ENCODE measurements around the gene MLKL.

GRCh38 chr16:74649839-74650504 is 50.7 kb downstream of the MLKL start:
- TF ChIP-seq MYC (IDR thresholded peaks at IDR 0.05; ENCODE audit: low read depth, low read length) (no peak), EZH2 (IDR thresholded peaks at IDR 0.05; ENCODE audit: borderline replicate concordance, low read depth, low read length, severe bottlenecking) (no peak)
